A549 (cell line): ENCODE data around the gene ACOT7. TPM values are rescaled to one million over a fixed set of nuclear protein-coding genes. Genes with fewer than 3 reads are reported as not detected.

Experiments
- ATAC-seq, 2 experiments: fragments of 200-7000 bp in 1 of 2; fragments of >200 bp in 1 of 2; cut with Nextera tagmentation in 1 of 2; cut with Tn5 transposase in 1 of 2; 3 replicates each; pipeline versions ENCODE4 v1.8.0 to v1.9.1; 2018 to 2020; ENCODE audit warnings: mild to moderate bottlenecking in 1 of 2, moderate library complexity in 1 of 2
- CTCF ChIA-PET: fragments of 300-600 bp; sonication (Branson Sonifier 250); formaldehyde crosslinking; extraction: SDS; loops from one replicate; lab custom pipeline; 2021; ENCODE audit warnings: antibody characterized with exemption, inconsistent platforms; lab: Yijun Ruan, JAX
- POLR2A ChIA-PET: fragments of 350-600 bp; formaldehyde crosslinking; extraction: SDS; loops from one replicate; lab custom pipeline; 2021; ENCODE audit warnings: antibody characterized with exemption, inconsistent platforms; lab: Yijun Ruan, JAX
- DNase-seq, 2 experiments: peaks; one replicate each; pipeline versions ENCODE4 v3.0.0 to v3.0.0-alpha.2; 2011 to 2016; ENCODE audit warnings: low read depth in 1 of 2, low spot score in 1 of 2
- FAIRE-seq: peaks from 2 replicates; lab custom pipeline; 2011; peaks lifted over from hg19 to GRCh38; lab: Jason Lieb, UNC
- H3K27ac ChIP-seq, 2 experiments: fragments of >200 bp; sonication (Bioruptor Twin); formaldehyde crosslinking; 3 replicates each; pipeline ENCODE4 v1.5.1; 2016 to 2017
- H3K4me1 ChIP-seq: fragments of >200 bp; sonication (Bioruptor Twin); formaldehyde crosslinking; 3 replicates; pipeline ENCODE4 v1.6.1; 2016
- H3K4me2 ChIP-seq: fragments of >200 bp; sonication (Bioruptor Twin); formaldehyde crosslinking; 3 replicates; pipeline ENCODE4 v1.6.1; 2016
- H3K4me3 ChIP-seq: fragments of >200 bp; sonication (Bioruptor Twin); formaldehyde crosslinking; 3 replicates; pipeline ENCODE4 v1.5.1; 2016
- H3K9me3 ChIP-seq: fragments of >200 bp; sonication (Bioruptor Twin); formaldehyde crosslinking; 3 replicates; pipeline ENCODE4 v1.6.1; 2016
- CBX2 ChIP-seq: fragments of 200-600 bp; sonication (generic); IDR thresholded peaks from 2 replicates; pipeline ENCODE4 v1.6.1; 2016; ENCODE audit warnings: low read depth, mild to moderate bottlenecking, borderline replicate concordance
- CHD4 ChIP-seq: fragments of 200-600 bp; sonication (generic); IDR thresholded peaks from 2 replicates; pipeline ENCODE4 v1.6.1; 2016; ENCODE audit warnings: antibody characterized with exemption, mild to moderate bottlenecking, borderline replicate concordance
- EHF ChIP-seq: fragments of 250-450 bp; sonication (Bioruptor Pico); IDR thresholded peaks from 2 replicates; pipeline ENCODE4 v1.5.0; 2020; ENCODE audit warnings: mild to moderate bottlenecking
- EP300 ChIP-seq, 2 experiments: fragments of >200 bp; sonication (Bioruptor Twin); formaldehyde crosslinking; IDR thresholded peaks; 2 replicates in 1 of 2; 3 replicates in 1 of 2; pipeline ENCODE4 v1.6.1; 2016 to 2017
- FOSL2 ChIP-seq, 2 experiments: fragments of 450-650 bp in 1 of 2; fragments of >200 bp in 1 of 2; sonication (Bioruptor Twin) in 1 of 2; formaldehyde crosslinking; IDR thresholded peaks; 2 replicates each; pipeline versions ENCODE4 v1.5.0 to v1.6.1; 2016 to 2020; ENCODE audit warnings: mild to moderate bottlenecking in 1 of 2, moderate library complexity in 1 of 2
- HES2 ChIP-seq: fragments of >200 bp; sonication (Bioruptor Twin); formaldehyde crosslinking; IDR thresholded peaks from 2 replicates; pipeline ENCODE4 v1.6.1; 2016
- HOXA7 ChIP-seq: fragments of 250-450 bp; sonication (Bioruptor Pico); IDR thresholded peaks from 2 replicates; pipeline ENCODE4 v1.5.0; 2020; ENCODE audit warnings: mild to moderate bottlenecking, moderate library complexity
- HOXB13 ChIP-seq: fragments of 250-450 bp; sonication (Bioruptor Pico); IDR thresholded peaks from 2 replicates; pipeline ENCODE4 v1.5.0; 2020; ENCODE audit warnings: low read depth, mild to moderate bottlenecking, moderate library complexity
- JUN ChIP-seq, 2 experiments: fragments of >200 bp; sonication (Bioruptor Twin); formaldehyde crosslinking; IDR thresholded peaks; 2 replicates in 1 of 2; 3 replicates in 1 of 2; pipeline ENCODE4 v1.6.1; 2016 to 2017
- JUNB ChIP-seq: fragments of >200 bp; sonication (Bioruptor Twin); formaldehyde crosslinking; IDR thresholded peaks from 2 replicates; pipeline ENCODE4 v1.6.1; 2016
- KDM1A ChIP-seq: fragments of 200-600 bp; sonication (generic); IDR thresholded peaks from 2 replicates; pipeline ENCODE4 v1.6.1; 2016; ENCODE audit warnings: low read depth, mild to moderate bottlenecking
- KDM5A ChIP-seq: fragments of 200-600 bp; sonication (generic); IDR thresholded peaks from 2 replicates; pipeline ENCODE4 v1.6.1; 2016; ENCODE audit warnings: antibody characterized with exemption, mild to moderate bottlenecking
- MAFK ChIP-seq: fragments of 450-650 bp; IDR thresholded peaks from 2 replicates; pipeline ENCODE4 v1.6.1; 2014; ENCODE audit not compliant: partially characterized antibody
- MAZ ChIP-seq: fragments of 150-350 bp; IDR thresholded peaks from 2 replicates; pipeline ENCODE4 v1.6.1; 2014; ENCODE audit warnings: antibody characterized with exemption, low read depth, low read length, borderline replicate concordance
- POLR2A ChIP-seq: IDR thresholded peaks from 2 replicates; pipeline ENCODE4 v1.6.1; 2012; ENCODE audit warnings: mild to moderate bottlenecking, low read length
- RARB ChIP-seq: fragments of 250-450 bp; sonication (Bioruptor Pico); IDR thresholded peaks from 2 replicates; pipeline ENCODE4 v1.8.0; 2021; ENCODE audit warnings: mild to moderate bottlenecking, moderate library complexity
- RNF2 ChIP-seq: fragments of 200-600 bp; sonication (generic); IDR thresholded peaks from 2 replicates; pipeline ENCODE4 v1.6.1; 2016; ENCODE audit warnings: low read depth, mild to moderate bottlenecking, antibody characterized with exemption, moderate library complexity, borderline replicate concordance
- ZFP36 ChIP-seq: fragments of 450-650 bp; IDR thresholded peaks from 2 replicates; pipeline ENCODE4 v1.6.1; 2014; ENCODE audit warnings: borderline replicate concordance; ENCODE audit not compliant: partially characterized antibody
- ZSCAN20 ChIP-seq: fragments of 250-450 bp; sonication (Bioruptor Pico); IDR thresholded peaks from 2 replicates; pipeline ENCODE4 v1.8.0; 2022; ENCODE audit warnings: mild to moderate bottlenecking, moderate library complexity
- WGBS: methylation state at CpG from one replicate; pipeline ENCODE4 v1.1.6; 2017; ENCODE audit errors: missing lambda C conversion rate; 5-methylcytosine and 5-hydroxymethylcytosine counted together
- polyA plus RNA-seq, 4 experiments: library from polyadenylated mRNA; depleted of rRNA in 3 of 4; stranded (reverse); fragments of >200 nt; fragmentation: RNase III in 1 of 4; extraction: RNeasy Plus Mini Kit Qiagen cat#74134 plus additional on column Dnase treatment in 1 of 4; gene quantifications; 2 replicates in 3 of 4; 3 replicates in 1 of 4; pipeline ENCODE4 v1.2.3, GENCODE V29; 2011 to 2017
- TF ChIP-seq, protein P1 (sequence below): fragments of 150-350 bp; IDR thresholded peaks from 2 replicates; pipeline ENCODE4 v1.6.1; 2014; ENCODE audit warnings: low read depth, mild to moderate bottlenecking, low read length
- TF ChIP-seq, protein P2 (sequence below): IDR thresholded peaks from 2 replicates; pipeline ENCODE4 v1.6.1; 2012; ENCODE audit warnings: low read depth, borderline replicate concordance
- TF ChIP-seq, protein P3 (sequence below): IDR thresholded peaks from 2 replicates; pipeline ENCODE4 v1.6.1; 2012

ACOT7 gene
- polyA plus RNA-seq, 2 of the 4 experiments (the other 2 are of a cell fraction): 48.0 to 49.6 TPM

GRCh38 chr1:6295910-6296309 is 97.7 kb downstream of the ACOT7 start (continued):
- TF ChIP-seq, protein P1, sequence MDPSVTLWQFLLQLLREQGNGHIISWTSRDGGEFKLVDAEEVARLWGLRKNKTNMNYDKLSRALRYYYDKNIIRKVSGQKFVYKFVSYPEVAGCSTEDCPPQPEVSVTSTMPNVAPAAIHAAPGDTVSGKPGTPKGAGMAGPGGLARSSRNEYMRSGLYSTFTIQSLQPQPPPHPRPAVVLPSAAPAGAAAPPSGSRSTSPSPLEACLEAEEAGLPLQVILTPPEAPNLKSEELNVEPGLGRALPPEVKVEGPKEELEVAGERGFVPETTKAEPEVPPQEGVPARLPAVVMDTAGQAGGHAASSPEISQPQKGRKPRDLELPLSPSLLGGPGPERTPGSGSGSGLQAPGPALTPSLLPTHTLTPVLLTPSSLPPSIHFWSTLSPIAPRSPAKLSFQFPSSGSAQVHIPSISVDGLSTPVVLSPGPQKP: no peak
- TF ChIP-seq ZSCAN20: no peak
- TF ChIP-seq KDM5A: no peak
- no peak for TF ChIP-seq HOXB13 (CRISPR knock-in tag)
- TF ChIP-seq JUN (IDR thresholded peaks at IDR 0.05): no peak
- no peak for TF ChIP-seq RNF2
- no peak for TF ChIP-seq RARB (CRISPR knock-in tag)
- TF ChIP-seq, protein P2, sequence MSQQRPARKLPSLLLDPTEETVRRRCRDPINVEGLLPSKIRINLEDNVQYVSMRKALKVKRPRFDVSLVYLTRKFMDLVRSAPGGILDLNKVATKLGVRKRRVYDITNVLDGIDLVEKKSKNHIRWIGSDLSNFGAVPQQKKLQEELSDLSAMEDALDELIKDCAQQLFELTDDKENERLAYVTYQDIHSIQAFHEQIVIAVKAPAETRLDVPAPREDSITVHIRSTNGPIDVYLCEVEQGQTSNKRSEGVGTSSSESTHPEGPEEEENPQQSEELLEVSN: no peak
- TF ChIP-seq KDM1A: no peak
- TF ChIP-seq, all 56 proteins: peak for 0

- Histone ChIP-seq H3K4me3 (no peak overlapping the region), H3K27ac (no peak overlapping the region), H3K9me3 (no peaks in the 10 kb centered on the region), H3K4me1 (no peaks in the 10 kb centered on the region; the same call in 2 of the 3 replicates), H3K4me2 (no peak overlapping the region)
- TF ChIP-seq HOXB13 (CRISPR knock-in tag): no peak
- TF ChIP-seq, protein P3, sequence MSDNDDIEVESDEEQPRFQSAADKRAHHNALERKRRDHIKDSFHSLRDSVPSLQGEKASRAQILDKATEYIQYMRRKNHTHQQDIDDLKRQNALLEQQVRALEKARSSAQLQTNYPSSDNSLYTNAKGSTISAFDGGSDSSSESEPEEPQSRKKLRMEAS: no peak
- TF ChIP-seq, protein P1: no peak
- TF ChIP-seq MAFK: no peak
- no peak for TF ChIP-seq ZFP36
- no peak for TF ChIP-seq CBX2
- TF ChIP-seq EHF (CRISPR knock-in tag): no peak
- no peak for TF ChIP-seq JUNB
- TF ChIP-seq FOSL2 (IDR thresholded peaks at IDR 0.05): no peak
- no peak for TF ChIP-seq FOSL2 (CRISPR knock-in tag; IDR thresholded peaks at IDR 0.05)
- TF ChIP-seq MAZ: no peak
- no peak for TF ChIP-seq HES2
- TF ChIP-seq HOXA7 (CRISPR knock-in tag): no peak
- TF ChIP-seq EP300 (IDR thresholded peaks at IDR 0.05): no peak
- no peak for TF ChIP-seq POLR2A
- TF ChIP-seq CHD4: no peak
- 91% methylated on average over 19 of the region's 23 CpGs for WGBS
- ATAC-seq (no peak), DNase-seq (no peak), FAIRE-seq (no peak)
- ChIA-PET POLR2A (no interaction called here), CTCF (interaction anchor here (1.6 kb wide), 1 partner anchor 48 kb away, joined by 5 read pairs; no protein-coding TSS in a partner anchor)
Observed at GRCh38 chr1:6294890-6295556, 98.5 kb downstream of the ACOT7 start.
